ENCODE data around the gene MESP2. TPM values are rescaled to one million over a fixed set of nuclear protein-coding genes. Genes with fewer than 3 reads are reported as not detected.
A peak's percentile ranks its signal among the peaks of the same experiment; 100 is the strongest.

MESP2 gene
- total RNA-seq, 1 donor from 2014 or later, result 0.10 TPM

DNA sequence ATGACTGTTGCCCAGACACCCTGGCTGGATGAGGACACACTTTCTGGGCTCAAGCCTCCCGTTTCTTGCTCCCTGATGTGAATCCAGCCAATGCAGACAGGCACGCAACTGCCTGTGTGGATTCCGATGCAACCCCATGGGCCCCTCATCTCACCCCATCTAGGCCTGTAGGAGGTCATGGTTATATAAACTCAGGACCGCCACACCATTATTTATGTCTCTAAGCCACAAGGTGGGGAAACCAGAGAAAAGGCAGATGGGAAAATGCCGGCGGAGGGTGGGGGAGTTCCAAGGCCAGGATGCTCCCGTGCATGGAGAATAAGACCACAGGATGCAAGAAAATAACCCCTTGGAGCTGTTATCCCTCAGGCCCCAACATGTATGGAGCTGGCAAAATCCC is 27.1 kb upstream of the MESP2 start:
- H3K4me1 Mint-ChIP-seq (ENCODE audit: low read depth), result no peaks in the 10 kb centered on the region
- no peak overlapping the region for H3K27ac Mint-ChIP-seq
- no peaks in the 10 kb centered on the region for H3K36me3 Mint-ChIP-seq (ENCODE audit: low read depth)
- H3K9me3 Mint-ChIP-seq, result no peaks in the 10 kb centered on the region
- intact Hi-C loops (cut with micrococcal nuclease), result no loop called here
- peak overlapping the region; percentile 84 for H3K4me3 Mint-ChIP-seq
- no peak for DNase-seq (ENCODE audit: low spot score)
- peaks cover 23% of the 10 kb centered on the region for H3K27me3 Mint-ChIP-seq (ENCODE audit: insufficient read depth)

DNA sequence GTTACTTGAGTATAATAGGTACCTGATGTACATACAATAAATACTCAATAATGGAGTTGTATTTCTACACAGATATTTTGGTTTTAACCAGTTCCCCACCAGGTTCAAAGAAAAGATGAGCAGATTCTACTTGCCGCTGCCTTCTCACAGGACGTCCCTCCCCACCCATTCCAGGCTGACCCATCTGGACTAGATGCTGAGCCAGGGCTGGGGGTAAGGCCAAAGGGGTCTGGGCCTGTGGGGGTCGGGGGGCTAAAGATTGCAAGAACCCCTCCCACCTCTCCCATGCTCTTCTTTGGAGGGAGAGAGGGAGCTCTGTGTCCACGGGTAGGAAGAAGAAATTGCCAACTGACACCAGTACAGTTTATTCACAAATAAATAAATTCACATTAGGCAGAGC is 26.6 kb upstream of the MESP2 start:
- no peak for DNase-seq (ENCODE audit: low spot score)
- H3K9me3 Mint-ChIP-seq, result no peaks in the 10 kb centered on the region
- peak overlapping the region; percentile 84 for H3K4me3 Mint-ChIP-seq
- H3K4me1 Mint-ChIP-seq (ENCODE audit: low read depth), result no peaks in the 10 kb centered on the region
- peaks cover 23% of the 10 kb centered on the region for H3K27me3 Mint-ChIP-seq (ENCODE audit: insufficient read depth)
- intact Hi-C loops (cut with micrococcal nuclease), result no loop called here
- no peak overlapping the region for H3K27ac Mint-ChIP-seq
- H3K36me3 Mint-ChIP-seq (ENCODE audit: low read depth), result no peaks in the 10 kb centered on the region

DNA sequence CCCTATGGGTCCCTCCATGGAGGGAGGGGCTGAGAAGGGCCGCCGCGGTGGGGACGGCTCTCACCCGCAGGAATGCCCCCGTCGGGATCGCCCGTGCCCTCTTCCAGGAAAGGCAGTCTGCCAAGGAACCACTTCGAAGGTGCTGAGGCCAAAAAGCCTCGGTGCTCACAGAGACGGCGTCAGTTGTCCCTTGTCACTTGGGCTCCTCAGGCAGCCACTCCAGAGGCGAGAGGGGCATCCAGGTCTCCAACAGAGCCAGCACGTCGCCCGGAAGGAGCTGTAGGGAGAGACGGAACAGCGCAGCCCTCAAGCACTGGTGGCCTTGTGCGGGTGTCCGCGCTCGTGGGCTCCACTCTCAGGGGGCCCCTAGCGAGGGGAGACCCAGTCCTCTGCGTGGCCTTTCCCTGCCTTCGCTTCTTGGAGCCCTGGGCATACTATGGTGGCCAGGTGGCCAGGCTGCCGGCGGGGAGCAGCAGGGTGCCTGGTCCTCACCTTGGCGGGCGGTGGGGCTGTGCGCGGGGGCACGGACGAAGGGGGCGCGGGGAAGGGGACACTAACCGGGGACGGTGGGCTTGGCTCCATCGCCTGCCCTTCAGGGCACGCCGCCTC is 26.1 kb upstream of the MESP2 start:
- Mint-ChIP-seq H3K27me3 (ENCODE audit: insufficient read depth) (peaks cover 22% of the 10 kb centered on the region), H3K27ac (no peak overlapping the region), H3K36me3 (ENCODE audit: low read depth) (no peaks in the 10 kb centered on the region), H3K4me1 (ENCODE audit: low read depth) (no peaks in the 10 kb centered on the region), H3K4me3 (peak overlapping the region; percentile 84), H3K9me3 (no peaks in the 10 kb centered on the region)
- no peak for DNase-seq (ENCODE audit: low spot score)
- intact Hi-C loops (cut with micrococcal nuclease), result loop anchor here (2.0 to 5.0 kb wide), 3 partner anchors 145 to 347 kb away; partner anchors contain the start of gene ZNF710

DNA sequence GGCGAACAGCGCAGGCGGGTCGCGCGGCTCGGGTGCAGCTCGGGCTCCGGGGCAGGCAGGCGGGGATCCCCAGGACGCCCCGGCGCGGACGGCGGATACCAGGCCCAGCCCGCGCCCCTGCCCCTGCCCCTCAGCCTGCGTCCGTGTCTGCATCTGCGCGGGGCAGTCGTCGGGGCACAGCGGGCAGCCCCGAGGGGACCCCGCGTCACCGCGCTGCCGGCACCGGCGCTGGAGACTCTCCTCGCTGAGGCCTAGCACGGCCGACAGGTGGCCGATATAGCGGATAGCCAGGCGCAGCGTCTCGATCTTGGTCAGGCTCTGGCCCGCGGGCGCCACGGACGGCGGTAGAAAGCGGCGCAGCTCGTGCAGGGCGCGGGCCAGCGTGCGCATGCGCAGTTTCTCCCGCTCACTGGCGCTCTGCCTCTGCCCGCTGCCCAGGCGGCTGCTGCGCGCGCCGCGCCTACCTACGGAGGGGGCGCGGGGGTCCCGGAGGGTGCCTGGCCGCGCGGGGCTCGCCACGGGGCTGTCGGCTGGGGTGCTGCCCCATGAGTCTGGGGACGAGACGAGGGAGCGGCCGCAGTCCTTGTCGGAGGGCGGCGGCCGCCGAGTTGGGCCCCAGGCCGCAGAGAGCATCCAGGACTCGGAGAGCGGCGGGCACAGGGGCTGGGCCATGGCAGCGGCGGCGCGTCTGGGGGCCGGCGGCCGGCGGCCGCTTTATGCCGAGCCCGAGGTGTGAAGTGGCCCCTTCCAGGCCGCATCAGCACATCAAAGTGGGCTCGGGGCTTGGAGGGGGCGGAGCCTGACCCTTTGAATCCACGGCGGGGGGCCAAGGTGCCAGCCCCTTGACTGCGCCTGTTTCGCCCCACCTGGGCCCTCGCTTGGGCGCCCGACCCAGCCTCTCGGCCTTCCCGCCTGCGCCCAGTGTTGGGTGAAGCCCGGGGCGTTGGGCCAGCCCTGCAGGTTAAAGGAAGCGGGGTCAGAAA is 25.3 kb upstream of the MESP2 start, which contains the start of gene MESP1:
MESP1 (minus strand) TSS at position 690 of the 983 bp plus-strand sequence; CDS start at position 672, 18 bp downstream.
- Mint-ChIP-seq H3K4me3 (peak within 1 kb of the TSS; percentile 84), H3K27me3 (ENCODE audit: insufficient read depth) (peaks cover 29% of the 10 kb centered on the region), H3K36me3 (ENCODE audit: low read depth) (no peaks in the 10 kb centered on the region), H3K4me1 (ENCODE audit: low read depth) (no peaks in the 10 kb centered on the region), H3K9me3 (no peaks in the 10 kb centered on the region), H3K27ac (peak within 1 kb of the TSS; percentile 23)
- intact Hi-C loops (cut with micrococcal nuclease), result loop anchor here (2.0 to 5.0 kb wide), 3 partner anchors 144 to 346 kb away; partner anchors contain the start of gene ZNF710
- DNase-seq (ENCODE audit: low spot score), result peak; percentile 84

DNA sequence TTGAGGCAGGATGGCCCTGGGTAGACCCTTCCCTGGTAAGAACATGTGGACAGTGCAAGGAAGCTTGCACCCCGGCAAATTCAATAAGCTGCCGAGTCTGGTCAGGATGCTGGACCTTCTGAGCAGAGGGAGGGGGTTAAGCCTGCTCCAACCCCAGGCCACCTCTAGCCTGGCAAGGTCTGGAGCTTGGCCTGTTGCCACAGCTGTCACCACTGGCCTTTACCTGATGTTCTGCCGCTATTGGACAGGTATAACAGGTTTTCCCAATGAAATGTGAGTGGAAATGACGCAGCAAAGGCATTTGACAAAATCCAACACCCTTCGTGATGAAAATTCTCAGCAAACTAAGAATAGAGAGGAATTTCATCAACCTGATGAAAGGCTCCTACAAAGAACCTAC is 24.4 kb upstream of the MESP2 start:
- H3K4me1 Mint-ChIP-seq (ENCODE audit: low read depth), result no peaks in the 10 kb centered on the region
- H3K4me3 Mint-ChIP-seq, result peak overlapping the region; percentile 5
- intact Hi-C loops (cut with micrococcal nuclease), result loop anchor here (2.0 to 5.0 kb wide), 3 partner anchors 143 to 346 kb away; partner anchors contain the start of gene ZNF710
- no peaks in the 10 kb centered on the region for H3K9me3 Mint-ChIP-seq
- H3K27me3 Mint-ChIP-seq (ENCODE audit: insufficient read depth), result peaks cover 35% of the 10 kb centered on the region
- H3K36me3 Mint-ChIP-seq (ENCODE audit: low read depth), result no peaks in the 10 kb centered on the region
- no peak overlapping the region for H3K27ac Mint-ChIP-seq
- no peak for DNase-seq (ENCODE audit: low spot score)

DNA sequence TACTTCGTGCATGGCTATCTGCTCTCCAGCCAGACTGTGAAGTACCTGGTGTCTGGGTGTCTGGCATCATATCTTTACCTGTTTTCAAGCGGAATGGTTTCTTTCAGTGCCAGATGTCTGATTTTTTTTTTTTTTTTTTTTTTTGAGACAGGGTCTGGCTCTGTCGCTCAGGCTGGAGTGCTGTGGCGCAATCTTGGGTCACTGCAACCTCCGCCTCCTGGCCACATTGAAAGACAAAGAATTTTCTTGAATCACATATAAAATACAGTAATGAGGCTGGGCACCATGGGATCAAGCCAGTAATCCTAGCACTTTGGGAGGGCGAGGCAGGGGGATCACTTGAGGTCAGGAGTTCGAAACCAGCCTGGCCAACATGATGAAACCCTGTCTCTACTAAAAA is 22.3 kb upstream of the MESP2 start:
- Mint-ChIP-seq H3K27me3 (ENCODE audit: insufficient read depth) (peaks cover 35% of the 10 kb centered on the region), H3K4me3 (no peak overlapping the region), H3K36me3 (ENCODE audit: low read depth) (no peaks in the 10 kb centered on the region), H3K27ac (no peak overlapping the region), H3K9me3 (no peaks in the 10 kb centered on the region), H3K4me1 (ENCODE audit: low read depth) (no peaks in the 10 kb centered on the region)
- DNase-seq (ENCODE audit: low spot score), result no peak
- intact Hi-C loops (cut with micrococcal nuclease), result loop anchor here (5.0 kb wide), 2 partner anchors 248 to 343 kb away; partner anchors contain the start of gene ZNF710

DNA sequence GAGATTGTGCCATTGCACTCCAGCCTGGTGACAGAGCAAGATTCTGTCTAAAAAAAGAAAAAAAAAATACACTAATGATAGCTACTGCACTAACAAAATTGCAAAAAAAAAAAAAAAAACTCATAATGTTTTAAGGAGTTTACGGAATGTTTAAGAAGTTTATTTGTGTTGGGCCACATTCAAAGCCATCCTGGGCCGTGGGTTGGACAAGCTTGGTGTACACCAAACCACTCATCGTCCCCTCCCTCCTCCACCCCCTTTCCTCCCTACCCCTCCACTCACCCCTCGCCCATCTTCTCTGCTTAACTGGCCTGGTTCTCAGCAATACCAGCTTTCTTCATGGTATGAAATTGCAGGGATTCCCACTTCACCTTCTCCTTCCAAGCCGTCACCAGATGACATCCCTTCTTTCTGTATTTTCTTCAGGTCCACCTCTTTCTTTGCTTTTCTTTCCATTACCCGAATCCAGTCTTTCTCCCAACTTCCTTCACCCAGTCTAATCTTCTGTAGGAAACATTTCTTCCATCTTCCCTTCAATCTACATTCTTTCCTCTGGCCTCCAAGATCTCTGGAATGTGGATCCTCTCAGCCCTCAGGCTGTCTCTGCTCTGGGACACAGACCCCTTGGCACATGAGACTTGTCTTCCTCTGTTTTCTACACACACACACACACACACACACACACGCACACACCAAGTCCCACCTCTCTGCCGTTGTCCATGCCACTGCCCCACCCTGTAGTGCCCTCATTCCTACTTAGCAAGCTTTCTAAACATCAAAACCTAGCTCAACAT is 21.6 kb upstream of the MESP2 start:
- Mint-ChIP-seq H3K36me3 (ENCODE audit: low read depth) (no peaks in the 10 kb centered on the region), H3K27ac (no peak overlapping the region), H3K27me3 (ENCODE audit: insufficient read depth) (peaks cover 29% of the 10 kb centered on the region), H3K4me1 (ENCODE audit: low read depth) (no peaks in the 10 kb centered on the region), H3K4me3 (no peak overlapping the region), H3K9me3 (no peaks in the 10 kb centered on the region)
- no peak for DNase-seq (ENCODE audit: low spot score)
- intact Hi-C loops (cut with micrococcal nuclease), result loop anchor here (5.0 kb wide), 2 partner anchors 248 to 343 kb away; partner anchors contain the start of gene ZNF710

DNA sequence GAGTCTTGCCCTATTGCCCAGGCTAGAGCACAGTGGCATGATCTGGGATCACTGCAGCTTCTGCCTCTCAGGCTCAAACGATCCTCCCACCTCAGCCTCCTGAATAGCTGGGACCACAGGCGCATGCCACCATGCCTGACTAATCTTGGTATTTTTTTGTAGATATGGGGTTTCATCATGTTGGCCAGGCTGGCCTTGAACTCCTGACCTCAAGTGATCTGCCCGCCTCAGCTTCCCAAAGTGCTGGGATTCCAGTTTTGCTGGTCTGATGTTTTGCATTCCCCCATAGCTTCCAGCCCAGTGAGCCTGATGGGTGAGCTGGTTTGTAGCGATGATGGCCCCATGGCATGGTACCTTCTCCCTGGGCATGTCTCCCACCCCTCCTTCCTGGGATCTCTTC is 20.4 kb upstream of the MESP2 start:
- intact Hi-C loops (cut with micrococcal nuclease), result no loop called here
- Mint-ChIP-seq H3K27ac (no peak overlapping the region), H3K36me3 (ENCODE audit: low read depth) (no peaks in the 10 kb centered on the region), H3K4me3 (no peak overlapping the region), H3K9me3 (no peaks in the 10 kb centered on the region), H3K4me1 (ENCODE audit: low read depth) (no peaks in the 10 kb centered on the region), H3K27me3 (ENCODE audit: insufficient read depth) (peaks cover 24% of the 10 kb centered on the region)
- no peak for DNase-seq (ENCODE audit: low spot score)

DNA sequence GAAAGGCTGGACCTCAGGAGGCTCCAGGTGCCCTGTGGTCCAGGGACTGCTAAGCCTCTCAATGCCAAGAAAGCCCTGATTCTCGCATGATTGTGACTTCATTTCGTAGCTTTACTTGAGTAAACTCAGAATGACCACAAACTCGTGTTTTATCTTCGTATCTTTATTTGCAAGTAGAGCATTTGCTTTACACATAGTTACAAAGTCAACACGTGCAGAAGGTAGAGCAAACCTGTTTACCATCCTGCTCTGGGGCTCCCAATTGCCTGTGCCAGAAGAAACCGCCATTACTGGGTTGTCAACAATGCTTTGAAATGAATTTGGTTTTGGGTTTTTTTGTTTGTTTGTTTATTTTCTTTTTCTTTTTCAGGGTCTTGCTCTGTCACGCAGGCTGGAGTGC is 19.2 kb upstream of the MESP2 start:
- DNase-seq (ENCODE audit: low spot score), result no peak
- no peaks in the 10 kb centered on the region for H3K9me3 Mint-ChIP-seq
- H3K4me3 Mint-ChIP-seq, result no peak overlapping the region
- intact Hi-C loops (cut with micrococcal nuclease), result no loop called here
- H3K4me1 Mint-ChIP-seq (ENCODE audit: low read depth), result no peaks in the 10 kb centered on the region
- H3K36me3 Mint-ChIP-seq (ENCODE audit: low read depth), result no peaks in the 10 kb centered on the region
- no peak overlapping the region for H3K27ac Mint-ChIP-seq
- peaks cover 23% of the 10 kb centered on the region for H3K27me3 Mint-ChIP-seq (ENCODE audit: insufficient read depth)

DNA sequence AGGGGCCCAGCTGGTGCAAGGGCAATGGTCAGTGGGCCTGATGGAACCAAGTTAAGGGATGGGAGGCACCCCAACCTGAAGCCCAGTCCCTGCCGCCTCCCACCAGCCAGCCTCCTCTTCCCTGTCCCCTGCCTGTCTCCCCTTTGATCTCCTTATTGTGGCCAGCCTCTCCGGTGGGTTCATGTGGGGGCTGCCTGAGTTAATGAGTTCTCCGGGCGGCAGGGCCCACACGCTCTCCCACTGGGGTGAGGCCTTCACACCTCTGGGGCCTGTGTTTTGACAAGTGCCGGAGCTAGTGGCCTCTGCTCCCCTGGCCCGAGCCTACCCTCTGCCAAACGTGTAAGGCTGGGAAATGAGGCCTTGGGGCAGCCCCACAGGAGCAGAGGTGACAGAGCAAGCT is 17.8 kb upstream of the MESP2 start:
- H3K27ac Mint-ChIP-seq, result no peak overlapping the region
- H3K4me3 Mint-ChIP-seq, result no peak overlapping the region
- H3K36me3 Mint-ChIP-seq (ENCODE audit: low read depth), result no peaks in the 10 kb centered on the region
- H3K4me1 Mint-ChIP-seq (ENCODE audit: low read depth), result no peaks in the 10 kb centered on the region
- no peak for DNase-seq (ENCODE audit: low spot score)
- intact Hi-C loops (cut with micrococcal nuclease), result no loop called here
- peaks cover 20% of the 10 kb centered on the region for H3K27me3 Mint-ChIP-seq (ENCODE audit: insufficient read depth)
- no peaks in the 10 kb centered on the region for H3K9me3 Mint-ChIP-seq

DNA sequence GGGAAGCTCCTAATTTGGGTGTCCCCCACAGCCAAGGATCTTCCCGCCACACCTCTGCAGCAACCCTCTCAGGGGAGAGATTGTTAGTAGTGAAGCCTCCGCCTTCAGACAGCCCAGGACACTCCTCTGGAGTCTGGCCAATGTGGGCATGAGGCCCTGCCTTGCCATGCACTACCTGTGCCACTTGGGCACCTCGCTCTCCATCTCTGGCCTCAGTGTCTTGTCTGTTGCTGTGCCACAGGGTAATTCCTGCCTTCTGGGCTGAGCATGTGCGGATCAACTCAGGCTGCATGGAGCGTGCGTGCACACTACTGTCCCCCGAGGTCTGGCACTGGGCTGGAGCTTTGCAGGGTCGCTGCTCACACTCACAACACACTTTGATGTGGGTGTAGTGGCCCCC is 17.2 kb upstream of the MESP2 start:
- Mint-ChIP-seq H3K4me1 (ENCODE audit: low read depth) (no peaks in the 10 kb centered on the region), H3K27me3 (ENCODE audit: insufficient read depth) (peaks cover 17% of the 10 kb centered on the region), H3K36me3 (ENCODE audit: low read depth) (no peaks in the 10 kb centered on the region), H3K9me3 (no peaks in the 10 kb centered on the region), H3K27ac (no peak overlapping the region), H3K4me3 (no peak overlapping the region)
- intact Hi-C loops (cut with micrococcal nuclease), result no loop called here
- no peak for DNase-seq (ENCODE audit: low spot score)

DNA sequence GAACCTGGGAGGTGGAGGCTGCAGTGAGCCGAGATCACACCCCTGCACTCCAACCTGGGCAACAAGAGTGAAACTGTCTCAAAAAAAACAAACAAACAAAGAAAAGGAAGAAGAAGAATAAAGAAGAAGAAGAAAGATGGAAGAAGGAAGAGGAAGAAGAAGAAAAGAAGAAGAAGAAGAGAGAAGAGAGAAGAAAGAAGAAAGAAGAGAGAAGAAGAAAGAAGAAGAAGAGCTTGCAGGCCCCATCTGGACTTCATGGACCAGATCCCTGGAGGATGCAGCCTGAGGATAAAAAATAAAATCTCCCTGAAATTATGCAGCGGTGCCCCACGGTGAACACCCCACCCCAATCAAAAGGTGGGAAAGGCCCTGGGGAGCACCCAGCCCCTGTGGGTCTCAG is 16.3 kb upstream of the MESP2 start:
- Mint-ChIP-seq H3K27ac (no peak overlapping the region), H3K9me3 (no peaks in the 10 kb centered on the region)

More for the DNA sequence above, 16.3 kb upstream of the MESP2 start:
- intact Hi-C loops (cut with micrococcal nuclease), result loop anchor here (1.0 kb wide), 3 partner anchors 115 to 326 kb away; no protein-coding TSS in a partner anchor
- H3K4me3 Mint-ChIP-seq, result no peak overlapping the region
- DNase-seq (ENCODE audit: low spot score), result no peak
- H3K27me3 Mint-ChIP-seq (ENCODE audit: insufficient read depth), result peaks cover 17% of the 10 kb centered on the region
- no peaks in the 10 kb centered on the region for H3K4me1 Mint-ChIP-seq (ENCODE audit: low read depth)
- H3K36me3 Mint-ChIP-seq (ENCODE audit: low read depth), result no peaks in the 10 kb centered on the region
